CD14-positive monocyte (primary cell): ENCODE results near the gene OR5C1. TPM values are rescaled to one million over a fixed set of nuclear protein-coding genes. Genes with fewer than 3 reads are reported as not detected.

Experiments used
- DNase-seq, 3 donors: peaks; one replicate each; pipeline ENCODE4 v3.0.0-alpha.2; 2011 to 2022
- H2AFZ ChIP-seq: 2 replicates; pipeline ENCODE4 v1.6.0; 2012; ENCODE audit warnings: mild to moderate bottlenecking, low read depth, low read length, inconsistent platforms; ENCODE audit not compliant: insufficient read depth, poor library complexity, severe bottlenecking
- H3K27ac ChIP-seq, 2 donors: 1 replicate in 1 of 2; 2 replicates in 1 of 2; pipeline ENCODE4 v1.5.1; 2012 to 2013; ENCODE audit warnings: low read length in 2 of 2, control low read depth in 1 of 2, inconsistent platforms in 1 of 2, low read depth in 1 of 2, mild to moderate bottlenecking in 1 of 2
- H3K27me3 ChIP-seq, 2 donors: one replicate each; pipeline versions ENCODE4 v1.6.0 to v1.6.1; 2011 to 2013; ENCODE audit warnings: low read length in 2 of 2; ENCODE audit not compliant: control insufficient read depth in 2 of 2, insufficient read depth in 2 of 2
- H3K36me3 ChIP-seq, 2 donors: replicated peaks in 1 of 2; 1 replicate in 1 of 2; 2 replicates in 1 of 2; pipeline versions ENCODE4 v1.5.1 to v1.6.1; 2012 to 2013; ENCODE audit warnings: low read length in 2 of 2, control low read depth in 1 of 2, inconsistent platforms in 1 of 2, mild to moderate bottlenecking in 1 of 2; ENCODE audit not compliant: insufficient read depth in 2 of 2, control insufficient read depth in 1 of 2
- H3K4me1 ChIP-seq, 2 donors: 1 replicate in 1 of 2; 2 replicates in 1 of 2; pipeline versions ENCODE4 v1.5.1 to v1.6.1; 2012 to 2013; ENCODE audit warnings: low read length in 2 of 2, control low read depth in 1 of 2, inconsistent platforms in 1 of 2, mild to moderate bottlenecking in 1 of 2, moderate library complexity in 1 of 2; ENCODE audit not compliant: insufficient read depth in 2 of 2, control insufficient read depth in 1 of 2
- H3K4me2 ChIP-seq: replicated peaks from 2 replicates; pipeline ENCODE3; 2012; ENCODE audit warnings: low read length, moderate library complexity, mild to moderate bottlenecking; ENCODE audit not compliant: poor library complexity, severe bottlenecking; ENCODE audit errors: extremely low read depth
- H3K4me3 ChIP-seq, 3 experiments: fragments of 200-600 bp in 1 of 3; sonication (generic) in 1 of 3; replicated peaks in 1 of 3; 1 replicate in 2 of 3; 2 replicates in 1 of 3; pipeline ENCODE4 v1.5.1; 2011 to 2013; ENCODE audit warnings: low read length in 3 of 3, mild to moderate bottlenecking in 3 of 3, control low read depth in 2 of 3, low read depth in 2 of 3, inconsistent platforms in 1 of 3, moderate library complexity in 1 of 3
- H3K79me2 ChIP-seq: 2 replicates; pipeline ENCODE4 v1.6.0; 2012; ENCODE audit warnings: mild to moderate bottlenecking, control low read depth, inconsistent platforms, low read length, moderate library complexity; ENCODE audit not compliant: insufficient read depth
- H3K9ac ChIP-seq: 2 replicates; pipeline ENCODE4 v1.6.0; 2017; ENCODE audit warnings: low read length, mild to moderate bottlenecking; ENCODE audit not compliant: insufficient read depth, poor library complexity, severe bottlenecking
- H3K9me3 ChIP-seq, 2 donors: replicated peaks in 1 of 2; 1 replicate in 1 of 2; 2 replicates in 1 of 2; pipeline versions ENCODE4 v1.5.1 to v1.6.1; 2012 to 2013; ENCODE audit warnings: low read length in 2 of 2, control low read depth in 1 of 2; ENCODE audit not compliant: control insufficient read depth in 1 of 2, insufficient read depth in 1 of 2
- H4K20me1 ChIP-seq: 2 replicates; pipeline ENCODE4 v1.6.0; 2012; ENCODE audit warnings: mild to moderate bottlenecking, low read length, control low read depth, moderate library complexity; ENCODE audit not compliant: insufficient read depth
- H3K27ac Mint-ChIP-seq, 7 donors: one replicate each; pipeline ENCODE4 v1.8.0; 2020; ENCODE audit warnings: mild to moderate bottlenecking in 7 of 7, mixed read lengths in 7 of 7, moderate library complexity in 6 of 7, inconsistent platforms in 2 of 7
- H3K27me3 Mint-ChIP-seq, 3 donors: one replicate each; pipeline ENCODE4 v1.8.0; 2021 to 2022; ENCODE audit warnings: low read depth in 3 of 3, mild to moderate bottlenecking in 3 of 3, mixed read lengths in 3 of 3, moderate library complexity in 3 of 3, inconsistent platforms in 1 of 3
- H3K36me3 Mint-ChIP-seq, 2 donors: one replicate each; pipeline ENCODE4 v1.8.0; 2020; ENCODE audit warnings: mixed read lengths in 2 of 2, inconsistent platforms in 1 of 2, mild to moderate bottlenecking in 1 of 2
- H3K4me1 Mint-ChIP-seq: one replicate; pipeline ENCODE4 v1.8.0; 2020; ENCODE audit warnings: mild to moderate bottlenecking, mixed read lengths
- H3K4me3 Mint-ChIP-seq, 2 donors: one replicate each; pipeline ENCODE4 v1.8.0; 2020; ENCODE audit warnings: mild to moderate bottlenecking in 2 of 2, mixed read lengths in 2 of 2, moderate library complexity in 1 of 2
- H3K9me3 Mint-ChIP-seq, 7 donors: one replicate each; pipeline ENCODE4 v1.8.0; 2020 to 2022; ENCODE audit warnings: mixed read lengths in 7 of 7, mild to moderate bottlenecking in 6 of 7, moderate library complexity in 6 of 7, inconsistent platforms in 2 of 7
- WGBS: methylation state at CpG from one replicate; pipeline ENCODE4 v1.1.5; 2013; ENCODE audit warnings: missing lambda C conversion rate; ENCODE audit not compliant: insufficient coverage; 5-methylcytosine and 5-hydroxymethylcytosine counted together
- intact Hi-C, 2 donors: fragments of 100-400 bp; cut with micrococcal nuclease; formaldehyde crosslinking; loops; one replicate each; pipeline versions ENCODE4 v1.15.0 to v1.15.1; 2023
- polyA plus RNA-seq, 3 donors: library from polyadenylated mRNA; depleted of rRNA in 1 of 3; unstranded in 2 of 3; stranded (reverse) in 1 of 3; fragments of 300-500 nt in 2 of 3; fragments of >200 nt in 1 of 3; fragmentation: Illumina TruSeq in 2 of 3; gene quantifications; 1 replicate in 2 of 3; 2 replicates in 1 of 3; pipeline ENCODE4 v1.2.3, GENCODE V29; 2012 to 2021
- TF ChIP-seq, protein P1 (sequence below): fragments of 200-600 bp; IDR thresholded peaks from one replicate; pipeline ENCODE4 v1.8.0; 2022; ENCODE audit warnings: antibody characterized with exemption, mild to moderate bottlenecking

The OR5C1 gene
- polyA plus RNA-seq, 3 donors: not detected

- peaks cover 9 to 10% of the 10 kb centered on the region in 2 donors for H3K4me1 ChIP-seq
- no peak overlapping the region for H3K4me2 ChIP-seq
- intact Hi-C loops: no loop called here
- Mint-ChIP-seq H3K4me1 (peaks cover 14% of the 10 kb centered on the region), H3K27ac (peak overlapping the region in 2 of 7 donors; percentile 8 to 74), H3K27me3 (peaks cover 0 to 4% (median 4%) of the 10 kb centered on the region in 3 donors), H3K36me3 (no peaks in the 10 kb centered on the region), H3K4me3 (no peak overlapping the region), H3K9me3 (peaks cover 0 to 2% (median 0%) of the 10 kb centered on the region in 7 donors)
- no peaks in the 10 kb centered on the region for H3K36me3 ChIP-seq
- peaks cover 12% of the 10 kb centered on the region for H3K79me2 ChIP-seq
- no peak overlapping the region for H2AFZ ChIP-seq
- no peak for DNase-seq
- no peak overlapping the region for H3K9ac ChIP-seq
- no peaks in the 10 kb centered on the region for H3K9me3 ChIP-seq
- no peak overlapping the region for H3K4me3 ChIP-seq
- no peaks in the 10 kb centered on the region for H4K20me1 ChIP-seq
- H3K27me3 ChIP-seq: no peaks in the 10 kb centered on the region
- TF ChIP-seq, protein P1, sequence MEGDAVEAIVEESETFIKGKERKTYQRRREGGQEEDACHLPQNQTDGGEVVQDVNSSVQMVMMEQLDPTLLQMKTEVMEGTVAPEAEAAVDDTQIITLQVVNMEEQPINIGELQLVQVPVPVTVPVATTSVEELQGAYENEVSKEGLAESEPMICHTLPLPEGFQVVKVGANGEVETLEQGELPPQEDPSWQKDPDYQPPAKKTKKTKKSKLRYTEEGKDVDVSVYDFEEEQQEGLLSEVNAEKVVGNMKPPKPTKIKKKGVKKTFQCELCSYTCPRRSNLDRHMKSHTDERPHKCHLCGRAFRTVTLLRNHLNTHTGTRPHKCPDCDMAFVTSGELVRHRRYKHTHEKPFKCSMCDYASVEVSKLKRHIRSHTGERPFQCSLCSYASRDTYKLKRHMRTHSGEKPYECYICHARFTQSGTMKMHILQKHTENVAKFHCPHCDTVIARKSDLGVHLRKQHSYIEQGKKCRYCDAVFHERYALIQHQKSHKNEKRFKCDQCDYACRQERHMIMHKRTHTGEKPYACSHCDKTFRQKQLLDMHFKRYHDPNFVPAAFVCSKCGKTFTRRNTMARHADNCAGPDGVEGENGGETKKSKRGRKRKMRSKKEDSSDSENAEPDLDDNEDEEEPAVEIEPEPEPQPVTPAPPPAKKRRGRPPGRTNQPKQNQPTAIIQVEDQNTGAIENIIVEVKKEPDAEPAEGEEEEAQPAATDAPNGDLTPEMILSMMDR: no peak
- H3K27ac ChIP-seq: no peak overlapping the region
- WGBS: no CpG with 5 or more reads among the region's 3 CpGs
Measured at GRCh38 chr9:122832194-122832593, 43.5 kb downstream of the OR5C1 start.

GRCh38 chr9:122835313-122835731 is 46.6 kb downstream of the OR5C1 start:
- 0% methylated on average over 2 of the region's 4 CpGs for WGBS
- no peaks in the 10 kb centered on the region for H3K27me3 ChIP-seq
- no peaks in the 10 kb centered on the region for H3K36me3 ChIP-seq
- H3K9me3 ChIP-seq: no peaks in the 10 kb centered on the region
- H3K4me1 Mint-ChIP-seq: peaks cover 6% of the 10 kb centered on the region
- H3K4me3 Mint-ChIP-seq: no peak overlapping the region
- no peak overlapping the region for H3K27ac ChIP-seq
- TF ChIP-seq, protein P1: no peak
- no peaks in the 10 kb centered on the region for H4K20me1 ChIP-seq
- H3K4me2 ChIP-seq: no peak overlapping the region
- no peaks in the 10 kb centered on the region for H3K4me1 ChIP-seq
- peak overlapping the region; percentile 67 for H2AFZ ChIP-seq
- no peaks in the 10 kb centered on the region for H3K36me3 Mint-ChIP-seq
- H3K9me3 Mint-ChIP-seq: peaks cover 0 to 2% (median 0%) of the 10 kb centered on the region in 7 donors
- DNase-seq: no peak
- peak overlapping the region in 3 of 7 donors; percentile 33 to 64 (median 41) for H3K27ac Mint-ChIP-seq
- H3K79me2 ChIP-seq: no peaks in the 10 kb centered on the region
- no peak overlapping the region for H3K9ac ChIP-seq
- no peak overlapping the region for H3K4me3 ChIP-seq
- intact Hi-C loops: no loop called here
- H3K27me3 Mint-ChIP-seq: peaks cover 0 to 4% (median 2%) of the 10 kb centered on the region in 3 donors
